ENCODE measurements around the gene FBLN5. TPM values are rescaled to one million over a fixed set of nuclear protein-coding genes. Genes with fewer than 3 reads are reported as not detected.

The FBLN5 gene
- total RNA-seq, 4 donors from 2014 or later, result 20.3 to 44.3 (median 37.2) TPM

GRCh38 chr14:91878274-91878673 is 69.2 kb downstream of the FBLN5 start:
- no peak overlapping the region for H3K27ac ChIP-seq
- peaks cover 20% of the 10 kb centered on the region for H3K4me1 ChIP-seq
- no peak for DNase-seq (ENCODE audit: low spot score in 2 of 2)
- TF ChIP-seq EP300 (IDR thresholded peaks at IDR 0.05) (no peak), POLR2AphosphoS5 (IDR thresholded peaks at IDR 0.05) (no peak), CTCF (IDR thresholded peaks at IDR 0.05) (no peak), POLR2A (IDR thresholded peaks at IDR 0.05) (no peak)
- H3K36me3 ChIP-seq, result peaks cover 18% of the 10 kb centered on the region
- H3K4me3 ChIP-seq, result no peak overlapping the region
- no peaks in the 10 kb centered on the region for H3K27me3 ChIP-seq
- over 99% methylated on average over 5 of the region's 5 CpGs for WGBS
- no peaks in the 10 kb centered on the region for H3K9me3 ChIP-seq

GRCh38 chr14:91877376-91877915 is 70.0 kb downstream of the FBLN5 start:
- WGBS, result 71% methylated on average over 13 of the region's 13 CpGs
- DNase-seq (ENCODE audit: low spot score in 2 of 2), result no peak
- H3K27me3 ChIP-seq, result no peaks in the 10 kb centered on the region
- H3K9me3 ChIP-seq, result no peaks in the 10 kb centered on the region
- TF ChIP-seq EP300 (IDR thresholded peaks at IDR 0.05) (no peak), CTCF (IDR thresholded peaks at IDR 0.05) (no peak), POLR2A (IDR thresholded peaks at IDR 0.05) (no peak), POLR2AphosphoS5 (IDR thresholded peaks at IDR 0.05) (no peak)
- H3K36me3 ChIP-seq, result peaks cover 18% of the 10 kb centered on the region
- H3K4me1 ChIP-seq, result peaks cover 20% of the 10 kb centered on the region
- no peak overlapping the region for H3K27ac ChIP-seq
- H3K4me3 ChIP-seq, result no peak overlapping the region

GRCh38 chr14:91876492-91876891 is 71.0 kb downstream of the FBLN5 start:
- no peak overlapping the region for H3K27ac ChIP-seq
- 92% methylated on average over 6 of the region's 6 CpGs for WGBS
- no peak overlapping the region for H3K4me3 ChIP-seq
- no peak for DNase-seq (ENCODE audit: low spot score in 2 of 2)
- no peaks in the 10 kb centered on the region for H3K9me3 ChIP-seq
- H3K36me3 ChIP-seq, result peaks cover 18% of the 10 kb centered on the region
- peaks cover 26% of the 10 kb centered on the region for H3K4me1 ChIP-seq
- TF ChIP-seq EP300 (IDR thresholded peaks at IDR 0.05) (no peak), POLR2AphosphoS5 (IDR thresholded peaks at IDR 0.05) (no peak), POLR2A (IDR thresholded peaks at IDR 0.05) (no peak), CTCF (IDR thresholded peaks at IDR 0.05) (no peak)
- no peaks in the 10 kb centered on the region for H3K27me3 ChIP-seq

GRCh38 chr14:91875525-91876286 is 71.8 kb downstream of the FBLN5 start:
- peaks cover 18% of the 10 kb centered on the region for H3K36me3 ChIP-seq
- no peak for DNase-seq (ENCODE audit: low spot score in 2 of 2)
- H3K4me3 ChIP-seq, result no peak overlapping the region
- H3K9me3 ChIP-seq, result no peaks in the 10 kb centered on the region
- H3K27ac ChIP-seq, result no peak overlapping the region
- H3K4me1 ChIP-seq, result peaks cover 26% of the 10 kb centered on the region
- H3K27me3 ChIP-seq, result no peaks in the 10 kb centered on the region
- TF ChIP-seq EP300 (IDR thresholded peaks at IDR 0.05), result no peak
- no peak for TF ChIP-seq POLR2A (IDR thresholded peaks at IDR 0.05)
- no peak for TF ChIP-seq POLR2AphosphoS5 (IDR thresholded peaks at IDR 0.05)
- no peak for TF ChIP-seq CTCF (IDR thresholded peaks at IDR 0.05)
- WGBS, result 96% methylated on average over 9 of the region's 9 CpGs
